GM04503 (cell line): ENCODE results near the gene RUNX2.

Experiments
- DNase-seq: peaks from one replicate; pipeline ENCODE4 v3.0.0-alpha.2; 2012; ENCODE audit warnings: low read depth

RUNX2 gene

DNA sequence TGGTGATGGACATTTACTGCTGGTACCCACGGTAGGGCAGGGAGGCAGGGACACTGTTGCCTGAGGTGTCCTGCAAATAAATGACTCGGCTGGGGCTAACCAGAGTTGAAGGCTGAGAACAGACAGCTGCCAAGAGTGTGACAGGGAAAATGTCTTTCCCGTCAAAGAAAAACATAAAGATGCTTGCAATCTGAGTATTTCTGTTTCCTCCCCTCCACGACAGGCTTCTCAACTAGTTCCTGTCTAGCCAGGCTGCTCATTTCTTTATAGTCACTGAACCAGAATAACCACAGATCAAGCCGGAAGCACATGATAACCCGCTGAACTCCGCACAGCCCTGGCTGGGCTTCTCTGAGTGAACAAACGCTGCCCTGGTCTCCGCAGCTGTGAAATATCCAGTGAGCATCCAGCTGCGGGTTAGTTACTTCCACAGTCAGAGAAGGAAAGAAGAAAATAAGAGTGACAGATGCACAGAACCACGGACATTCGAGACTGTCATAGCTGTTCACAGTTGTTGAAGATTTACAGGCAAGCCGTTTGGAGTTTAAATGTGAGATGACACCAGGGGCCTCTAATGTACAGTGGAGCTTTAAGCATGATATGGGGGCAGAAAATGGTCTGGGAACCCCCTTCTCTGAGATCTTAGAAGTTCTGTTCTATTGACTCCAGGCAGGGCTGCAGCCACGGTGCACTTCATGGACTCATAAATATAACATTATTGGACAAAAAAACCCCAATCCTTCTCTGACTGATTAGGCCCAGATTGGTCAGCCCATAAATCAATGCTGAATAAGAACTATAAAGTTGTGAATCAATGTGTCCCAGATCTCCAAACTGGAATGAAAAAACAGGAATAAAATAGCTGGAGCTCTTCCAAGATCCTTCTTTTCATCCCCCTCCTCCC, 349.5 kb downstream of the RUNX2 start:
- no peak for DNase-seq

DNA sequence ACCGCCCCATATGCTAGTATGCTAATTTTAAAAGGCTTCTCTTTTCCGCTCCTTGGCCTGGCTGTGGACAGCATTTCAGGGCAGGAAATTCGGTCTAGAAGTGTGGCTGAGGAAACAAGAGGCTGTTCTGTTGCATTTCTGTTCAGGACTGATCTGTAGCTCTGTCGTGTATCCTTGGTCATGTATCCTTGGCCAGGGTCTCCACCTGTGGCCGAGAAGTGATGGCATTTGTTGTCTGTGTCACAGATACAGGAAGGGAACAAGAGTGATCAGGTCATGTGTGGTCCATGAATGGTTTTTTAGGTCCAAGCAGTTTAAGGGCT, 350.1 kb downstream of the RUNX2 start:
- DNase-seq: no peak

DNA sequence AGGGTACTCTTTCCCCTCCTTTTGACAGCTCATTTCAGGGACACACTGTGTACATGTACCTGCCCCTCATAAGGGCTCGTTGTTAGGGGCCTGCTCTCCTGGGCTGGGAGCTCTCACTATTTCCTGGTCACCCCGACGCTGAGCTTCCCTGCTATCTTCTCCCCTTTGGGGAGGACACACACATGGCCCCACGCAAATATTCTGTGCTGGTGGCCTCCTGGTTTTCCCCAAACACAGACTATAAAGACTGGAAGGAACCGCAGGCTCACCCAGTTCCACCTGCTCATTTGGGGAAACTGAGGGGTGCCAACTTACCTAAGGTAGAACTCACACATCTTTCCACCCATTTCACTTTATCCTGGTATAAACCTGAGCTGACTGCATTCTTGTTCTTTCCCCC, 351.0 kb downstream of the RUNX2 start:
- DNase-seq: no peak

DNA sequence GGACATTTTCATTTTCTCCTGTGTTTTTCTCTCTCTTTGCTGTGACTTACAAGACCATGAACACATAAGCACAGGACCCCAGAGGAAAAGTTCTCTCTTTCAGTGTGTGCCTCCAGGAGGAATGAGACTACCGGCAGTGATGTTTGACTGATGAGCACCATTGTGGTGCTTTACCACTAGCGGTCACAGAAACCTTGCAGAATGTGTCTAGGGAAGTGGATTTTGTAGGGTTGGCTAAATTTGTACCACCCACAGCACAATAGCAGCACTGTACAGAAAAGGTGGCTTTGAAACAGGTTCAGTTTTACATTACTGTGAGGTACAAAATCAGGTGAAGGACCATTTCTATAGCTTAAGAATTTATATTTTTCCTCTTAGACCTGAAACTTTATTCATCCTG, 351.5 kb downstream of the RUNX2 start:
- DNase-seq: no peak

DNA sequence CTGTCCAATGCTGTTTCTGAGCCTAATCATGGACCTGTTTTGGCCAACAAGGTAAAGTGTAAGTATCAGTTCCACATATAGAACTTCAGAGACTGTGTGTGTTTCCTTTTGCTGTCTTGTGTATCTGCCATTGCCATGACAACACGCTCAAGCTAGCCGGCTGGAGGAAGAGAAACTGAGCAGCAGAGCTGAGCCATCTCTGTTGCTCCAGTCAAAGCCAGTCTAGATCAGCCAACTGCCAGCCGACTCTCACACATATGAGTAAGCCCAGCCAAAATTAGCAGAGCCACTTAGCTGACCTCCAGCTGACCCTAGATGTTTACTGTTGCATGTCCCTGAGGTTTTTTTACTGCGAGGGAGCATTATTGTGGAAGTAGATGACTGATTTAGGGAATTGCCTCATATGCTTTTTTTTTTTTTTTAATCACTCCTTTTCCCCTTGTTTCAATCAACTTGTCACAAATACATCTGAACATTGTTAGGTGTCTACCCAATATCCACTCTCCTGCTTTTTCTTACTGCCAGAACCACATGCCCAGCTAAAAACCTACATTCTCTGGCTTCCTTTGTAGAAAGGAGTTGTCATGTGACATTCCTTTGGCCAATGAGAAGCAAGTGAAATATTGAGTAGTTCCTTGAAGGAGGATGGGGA, 353.9 kb downstream of the RUNX2 start:
- DNase-seq: no peak

DNA sequence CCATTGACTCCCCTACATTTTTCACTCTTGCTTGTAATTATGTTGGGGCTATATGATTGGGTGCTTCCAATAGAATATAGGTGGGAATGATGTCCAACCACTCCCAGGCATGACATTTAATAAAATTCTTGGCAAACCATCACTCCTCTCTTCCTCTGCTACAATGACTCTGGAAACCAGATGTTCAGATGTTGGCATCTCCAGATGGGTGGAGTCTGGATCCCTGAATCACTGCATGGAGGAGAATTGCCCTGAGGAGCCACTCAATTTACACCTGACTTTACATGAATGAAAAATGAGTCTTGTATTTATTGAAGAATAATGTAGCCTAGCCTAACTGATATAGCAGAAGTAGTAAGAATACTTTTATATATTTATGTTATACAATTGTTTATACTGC, 356.3 kb downstream of the RUNX2 start:
- no peak for DNase-seq

DNA sequence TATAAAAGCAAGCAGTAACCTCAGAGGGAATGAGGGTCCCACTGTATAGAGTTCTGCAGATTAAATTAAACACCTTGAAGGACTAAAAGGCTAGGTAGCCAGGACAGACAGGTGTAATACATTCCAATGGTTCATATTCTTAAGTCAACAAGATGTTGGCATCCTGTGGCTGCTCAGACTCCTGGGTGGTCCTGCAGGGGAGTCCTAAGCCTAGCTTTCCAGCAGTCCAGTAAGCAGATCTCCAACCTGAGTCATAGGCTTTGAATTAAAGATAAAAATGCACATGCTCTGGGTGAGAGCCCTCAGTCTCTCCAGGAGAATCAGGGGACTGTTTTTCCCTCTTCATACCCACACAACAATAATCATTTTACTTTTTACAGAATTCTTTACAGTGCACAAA, 356.9 kb downstream of the RUNX2 start:
- no peak for DNase-seq

DNA sequence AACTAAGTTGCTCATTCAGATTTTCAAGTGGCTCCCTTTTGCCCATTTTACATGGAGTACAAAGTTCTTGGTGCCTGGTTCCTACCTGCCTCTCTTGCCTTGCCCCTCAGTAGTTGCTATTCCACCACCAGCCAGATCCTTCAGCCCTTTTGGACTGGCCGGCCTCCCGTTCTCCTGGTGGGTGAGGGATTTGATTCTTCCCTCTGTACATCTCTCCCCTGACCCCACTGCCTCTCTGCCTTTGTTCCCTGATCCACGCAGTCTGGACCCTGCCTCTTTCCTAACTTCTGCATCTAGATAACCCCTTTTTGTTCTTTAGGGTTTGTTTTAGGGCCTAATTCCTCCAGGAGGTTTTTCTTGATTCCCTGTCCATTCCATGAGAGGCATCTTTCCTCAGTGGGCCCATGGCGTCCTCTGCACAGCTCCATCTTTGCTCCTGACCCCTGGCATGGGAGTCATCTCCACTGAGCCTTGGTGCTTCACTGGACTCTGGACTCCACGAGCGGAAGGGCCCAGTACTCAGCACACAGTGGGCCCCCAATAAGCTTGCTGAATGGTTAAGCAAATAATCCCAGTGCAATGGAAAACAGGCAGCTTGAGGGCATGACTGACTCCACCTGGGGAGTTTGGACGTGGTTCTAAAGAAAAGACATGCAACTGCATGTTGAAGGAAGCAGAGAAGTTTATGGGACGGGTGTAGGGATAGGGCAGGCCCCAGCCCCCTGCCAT, 358.9 kb downstream of the RUNX2 start:
- DNase-seq: no peak

DNA sequence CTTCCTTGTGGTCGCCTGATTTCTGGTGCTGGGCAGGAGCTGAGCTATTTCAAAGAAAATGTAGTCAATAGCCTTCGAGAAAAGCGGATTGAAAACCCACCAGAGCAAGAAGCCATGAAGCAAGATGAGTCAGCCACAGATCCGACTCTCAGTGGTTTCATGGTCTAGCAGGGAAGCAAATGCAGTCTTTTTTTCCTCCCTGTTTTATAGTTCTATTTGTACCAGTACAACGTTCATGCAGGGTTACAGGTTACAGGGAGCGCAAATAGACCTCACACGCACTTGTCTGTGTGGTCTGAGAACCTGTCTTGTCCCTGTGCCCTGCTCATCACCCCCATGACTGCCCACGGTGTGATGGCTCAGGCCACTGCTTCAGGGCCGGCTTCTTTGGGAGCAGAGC, 359.4 kb downstream of the RUNX2 start:
- DNase-seq: no peak

DNA sequence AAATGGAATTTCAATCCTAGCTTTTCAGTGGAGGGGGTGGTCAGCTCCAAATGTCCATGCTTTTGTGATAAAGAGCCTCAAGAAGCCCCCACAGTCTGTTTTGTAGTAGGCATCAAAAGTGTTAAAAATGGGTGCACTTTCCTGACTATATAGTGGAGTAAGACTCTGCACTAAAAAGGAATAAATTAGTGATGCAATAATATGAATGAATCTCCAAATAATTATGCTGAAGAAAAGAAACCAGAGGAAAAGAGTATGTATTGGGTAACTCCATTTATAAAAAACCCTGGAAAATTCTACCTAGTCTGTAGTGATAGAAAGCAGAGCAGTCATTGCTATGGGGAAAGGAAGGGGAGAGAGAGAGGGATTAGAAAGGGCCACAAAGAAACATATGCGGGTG, 360.1 kb downstream of the RUNX2 start:
- no peak for DNase-seq

DNA sequence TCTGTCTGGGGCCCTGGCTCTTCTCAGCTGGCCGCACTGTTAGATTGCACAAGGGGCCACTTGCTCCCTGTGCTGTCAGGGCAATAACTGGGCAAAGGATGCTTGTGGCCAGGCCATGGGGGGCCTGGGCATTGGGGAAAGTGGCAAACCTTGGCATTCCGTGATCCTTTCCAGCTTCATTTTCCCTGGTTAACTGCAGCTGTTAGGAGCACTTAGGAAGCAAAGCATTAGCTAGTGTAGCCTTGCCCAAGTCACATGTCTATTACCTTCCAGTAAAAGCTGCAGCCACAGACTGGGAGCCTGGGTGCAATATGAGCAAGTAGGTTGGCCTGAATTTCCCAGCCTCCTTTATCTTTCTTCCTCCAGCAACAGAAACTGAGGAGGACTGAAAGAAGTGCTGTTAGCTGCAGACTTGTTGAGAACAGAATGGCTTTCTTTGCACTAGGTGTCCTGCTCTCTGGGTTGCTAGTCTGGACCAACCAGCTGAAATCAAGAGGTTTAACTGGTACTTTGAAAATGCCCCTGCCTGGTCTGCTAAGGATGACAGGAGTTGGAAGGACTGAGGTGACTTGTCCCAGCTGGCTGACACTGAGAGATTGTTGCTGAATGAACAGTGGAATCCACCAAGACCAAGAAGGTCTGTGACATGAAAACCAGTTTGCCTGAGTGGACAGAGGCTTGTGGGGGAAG, 361.9 kb downstream of the RUNX2 start:
- no peak for DNase-seq

DNA sequence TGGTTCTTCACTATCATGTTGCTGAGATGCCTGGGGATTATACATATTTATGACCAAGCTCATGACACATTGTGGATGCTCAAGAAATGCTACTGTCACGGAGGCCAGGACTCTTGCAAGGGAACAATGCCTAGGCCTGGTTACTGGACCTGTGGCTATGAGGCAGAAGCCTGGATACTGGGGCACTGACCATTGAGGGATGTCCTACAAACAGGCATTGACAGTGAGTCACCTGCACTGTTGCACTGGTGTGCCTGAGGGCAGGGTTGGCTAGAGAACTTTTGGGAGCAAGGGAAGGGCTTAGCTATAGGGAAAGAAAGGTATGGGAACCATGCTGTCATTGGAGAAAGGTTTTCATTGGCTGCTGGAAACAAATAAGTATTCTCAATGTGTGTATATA, 362.7 kb downstream of the RUNX2 start:
- DNase-seq: no peak

DNA sequence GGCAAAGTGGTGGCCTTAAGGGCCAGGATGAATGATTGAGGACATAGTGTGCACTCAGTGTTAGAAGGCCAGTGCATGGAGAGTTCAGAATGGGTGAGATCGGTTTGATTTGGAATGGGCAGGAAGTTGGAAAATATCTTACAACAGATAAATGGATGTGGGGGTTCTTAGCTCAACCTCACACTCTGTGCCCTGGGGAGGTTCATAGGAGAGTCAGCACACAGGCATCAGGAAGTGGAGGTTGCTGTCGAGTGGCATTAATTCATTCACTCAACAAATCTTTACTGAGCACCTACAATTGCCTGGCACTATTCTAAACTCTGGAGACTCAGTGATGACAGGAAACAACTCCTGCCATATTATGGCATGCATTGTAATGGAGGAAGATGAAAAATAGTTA, 363.3 kb downstream of the RUNX2 start:
- DNase-seq: no peak

DNA sequence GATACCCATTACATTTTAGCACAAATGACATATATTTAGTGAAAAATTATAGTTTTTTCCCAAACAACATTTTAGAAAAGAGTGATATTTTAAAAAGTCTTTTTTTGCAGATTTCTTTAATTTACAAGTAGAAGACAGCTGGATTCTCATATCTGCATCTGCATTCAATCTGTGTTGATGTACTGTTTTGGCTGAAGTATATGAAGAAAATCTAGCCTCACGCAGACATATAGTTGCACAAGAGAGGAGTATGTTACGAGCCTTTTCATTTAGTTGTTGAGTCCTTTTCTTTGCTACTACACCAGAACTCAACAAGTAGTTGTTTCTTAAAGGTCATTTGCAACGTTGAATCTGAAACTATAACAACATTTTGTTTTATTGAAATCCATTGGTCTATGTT, 363.9 kb downstream of the RUNX2 start:
- no peak for DNase-seq

DNA sequence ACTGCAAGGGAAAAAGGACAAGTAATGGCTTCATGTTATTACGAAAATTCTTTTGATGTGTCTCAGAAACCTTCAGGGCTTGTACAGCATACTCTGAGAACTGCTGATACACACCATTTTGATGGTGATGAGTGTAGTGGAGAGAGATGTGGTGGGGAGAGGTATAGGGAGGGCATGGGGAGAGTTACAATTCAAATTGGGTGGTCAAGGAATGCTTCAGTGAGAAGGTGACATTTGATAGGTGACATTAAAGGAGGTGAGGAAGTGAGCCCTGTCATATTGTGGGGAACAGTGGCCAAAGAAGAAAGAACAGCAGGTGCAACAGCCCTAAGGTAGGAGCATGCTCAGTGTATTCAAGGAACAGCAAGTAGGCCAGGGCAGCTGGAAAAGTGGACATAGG, 368.6 kb downstream of the RUNX2 start:
- no peak for DNase-seq

DNA sequence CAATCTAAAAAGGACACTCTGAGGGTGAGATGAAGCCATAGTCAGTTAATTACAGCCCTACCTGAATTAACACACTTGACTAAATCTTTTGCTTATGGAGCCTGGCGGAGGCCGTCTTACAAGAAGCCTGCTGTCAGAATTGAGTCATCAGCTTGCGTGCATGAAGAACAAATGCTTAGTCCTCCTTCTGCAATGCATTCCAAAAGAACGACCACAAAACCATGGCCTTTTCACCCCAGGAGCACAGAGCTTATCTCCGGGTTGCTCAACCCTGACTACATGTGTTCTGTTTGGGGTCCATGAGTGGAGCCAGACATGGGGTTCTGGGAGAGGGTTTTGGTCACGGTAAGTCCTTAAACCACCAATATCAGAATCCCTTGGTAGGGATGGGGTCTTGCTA, 369.5 kb downstream of the RUNX2 start:
- DNase-seq: peak; percentile 94

DNA sequence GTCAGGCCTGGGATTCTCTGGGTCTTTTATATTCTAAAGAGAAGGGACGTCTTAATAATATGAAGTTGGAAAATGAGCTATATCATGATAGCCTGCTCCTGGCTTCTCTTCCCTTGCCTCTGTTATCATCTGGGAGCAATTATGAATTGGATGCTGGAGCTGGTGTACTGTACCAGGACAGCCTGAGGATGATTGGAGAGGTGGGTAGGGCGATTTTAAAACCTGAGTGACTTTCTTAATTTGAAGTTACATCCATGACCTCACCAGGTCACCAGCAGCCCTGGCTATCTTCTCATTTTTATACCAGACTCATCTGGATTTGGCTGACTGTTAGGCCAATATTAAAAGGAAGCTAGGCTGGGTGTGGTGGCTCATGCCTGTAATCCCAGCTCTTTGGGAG, 369.9 kb downstream of the RUNX2 start:
- no peak for DNase-seq

DNA sequence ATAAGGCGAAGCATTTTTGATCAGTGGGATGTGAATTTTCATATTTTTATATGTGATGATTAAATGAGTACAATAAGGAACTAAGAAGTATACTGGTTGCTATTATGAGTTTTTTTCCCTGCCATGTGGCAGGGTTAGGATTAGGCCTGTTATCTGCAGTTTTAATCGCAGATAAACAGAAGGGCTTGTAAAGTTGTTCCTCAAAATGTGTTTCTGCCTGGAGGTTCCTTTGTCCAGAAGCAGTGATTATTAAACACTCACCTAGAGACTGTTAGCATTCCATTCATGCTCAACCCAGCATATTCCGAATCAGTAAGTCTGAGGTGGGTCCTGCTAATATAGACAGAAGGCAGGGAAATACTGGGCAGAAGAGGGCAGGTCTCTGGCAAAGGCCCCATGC, 371.5 kb downstream of the RUNX2 start:
- DNase-seq: no peak

DNA sequence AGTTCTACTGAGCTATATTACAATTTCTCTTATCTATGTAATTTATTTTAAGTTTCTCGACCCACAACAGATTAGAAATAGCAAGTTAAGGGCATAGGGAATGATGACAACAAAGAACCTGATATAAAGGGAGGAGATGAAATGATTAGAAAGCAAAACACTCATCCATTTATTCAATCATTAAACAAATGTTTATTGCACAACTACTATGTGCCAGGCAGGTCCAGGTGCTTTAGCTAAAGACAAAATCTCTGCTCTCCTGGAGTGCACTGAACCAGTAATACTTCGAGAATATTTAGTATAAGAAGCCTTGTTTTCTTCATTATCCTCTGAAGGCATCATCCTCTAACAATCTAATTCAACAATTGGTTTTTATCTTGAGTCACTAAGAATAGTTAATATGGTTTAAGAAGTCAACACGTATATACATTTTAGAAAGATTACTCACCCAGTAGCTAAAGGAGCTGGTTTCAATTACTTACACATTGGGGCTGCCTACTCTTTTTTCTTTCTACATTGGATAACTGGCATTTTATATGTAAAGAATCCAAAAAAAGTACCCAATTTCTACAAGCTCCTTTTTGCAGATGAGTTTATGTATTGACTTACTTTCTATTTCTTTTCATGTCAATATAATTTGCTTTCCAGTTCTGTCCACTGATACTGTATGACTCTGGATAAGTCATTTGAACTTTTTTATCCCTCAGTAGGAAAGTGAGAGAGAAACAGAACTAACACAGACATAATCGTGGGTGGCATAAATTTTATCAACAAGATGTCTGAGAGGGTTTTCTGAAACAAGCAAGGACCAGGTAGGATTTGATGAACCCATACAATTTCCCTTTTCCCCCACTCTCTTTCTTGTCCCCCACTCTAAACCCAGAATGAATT, 375.0 kb downstream of the RUNX2 start:
- DNase-seq: no peak

DNA sequence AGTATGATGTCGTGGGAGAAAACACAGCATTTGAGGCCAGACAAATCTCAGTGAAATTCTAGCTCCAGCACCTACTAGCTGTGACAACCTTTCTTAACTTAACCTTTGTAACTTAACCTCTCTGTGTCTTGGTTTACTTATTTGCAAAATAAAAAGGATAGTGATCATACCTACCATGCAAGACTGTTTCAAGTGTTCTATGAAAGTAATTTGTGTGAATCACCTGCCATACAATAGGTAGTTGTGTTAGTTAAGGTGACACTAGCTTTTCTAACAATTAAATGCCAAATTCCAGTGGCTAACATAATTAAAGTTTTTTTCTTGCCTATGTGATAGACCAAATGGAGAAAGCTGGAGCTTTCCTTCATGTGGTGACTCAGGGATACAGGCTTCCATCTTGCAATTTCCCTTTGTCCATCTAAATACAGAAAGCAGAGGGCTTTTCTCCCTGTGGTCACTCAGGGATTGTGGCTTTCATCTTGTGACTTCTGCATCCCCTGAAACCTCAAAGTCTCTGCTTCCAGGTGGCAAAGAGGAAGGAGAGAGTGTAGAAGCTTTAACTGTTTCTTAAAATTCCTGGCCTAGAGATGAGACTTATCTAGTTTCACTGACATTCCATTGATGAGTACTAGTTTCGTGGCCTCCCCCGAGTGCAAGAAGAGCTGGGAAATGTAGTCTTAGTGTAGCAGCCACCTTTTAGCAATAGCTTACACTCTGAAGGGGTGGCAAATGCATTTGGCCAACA, 376.1 kb downstream of the RUNX2 start:
- DNase-seq: no peak
